ENCODE measurements around the gene WNT7A.

GRCh38 chr3:13883681-13884080 lies 3.8 kb upstream of the WNT7A start:
- no peak for TF ChIP-seq CTCF (IDR thresholded peaks at IDR 0.05)
- TF ChIP-seq POLR2A (IDR thresholded peaks at IDR 0.05) = no peak

Data from stomach (tissue), 4 donors.